ENCODE measurements around the gene RRP8. TPM values are rescaled to one million over a fixed set of nuclear protein-coding genes. Genes with fewer than 3 reads are reported as not detected.

RRP8 gene
- total RNA-seq, 1 donor from 2014 or later: 16.2 TPM

GRCh38 chr11:6584528-6584927 lies 18.9 kb downstream of the RRP8 start:
- Mint-ChIP-seq H3K36me3 (ENCODE audit: unreplicated experiment) (peaks cover 24% of the 10 kb centered on the region), H3K4me3 (ENCODE audit: unreplicated experiment) (no peak overlapping the region), H3K27me3 (ENCODE audit: unreplicated experiment) (no peaks in the 10 kb centered on the region), H3K4me1 (ENCODE audit: low read depth, unreplicated experiment) (peaks cover 3% of the 10 kb centered on the region), H3K9me3 (ENCODE audit: unreplicated experiment) (peaks cover 8% of the 10 kb centered on the region), H3K27ac (ENCODE audit: unreplicated experiment) (no peak overlapping the region)
- no peak for TF ChIP-seq CTCF (IDR thresholded peaks at IDR 0.05; ENCODE audit: partially characterized antibody, unreplicated experiment)
- no peak for DNase-seq

- TF ChIP-seq CTCF (IDR thresholded peaks at IDR 0.05; ENCODE audit: partially characterized antibody, unreplicated experiment): no peak
- peaks cover 3% of the 10 kb centered on the region for H3K4me1 Mint-ChIP-seq (ENCODE audit: low read depth, unreplicated experiment)
Observed at GRCh38 chr11:6583584-6583983, 19.8 kb downstream of the RRP8 start.

GRCh38 chr11:6579681-6580080 lies 23.7 kb downstream of the RRP8 start:
- no peak for TF ChIP-seq CTCF (IDR thresholded peaks at IDR 0.05; ENCODE audit: partially characterized antibody, unreplicated experiment)
- Mint-ChIP-seq H3K4me3 (ENCODE audit: unreplicated experiment) (no peak overlapping the region), H3K36me3 (ENCODE audit: unreplicated experiment) (peaks cover 24% of the 10 kb centered on the region), H3K4me1 (ENCODE audit: low read depth, unreplicated experiment) (peaks cover 1% of the 10 kb centered on the region), H3K27ac (ENCODE audit: unreplicated experiment) (no peak overlapping the region), H3K9me3 (ENCODE audit: unreplicated experiment) (peaks cover 6% of the 10 kb centered on the region), H3K27me3 (ENCODE audit: unreplicated experiment) (no peaks in the 10 kb centered on the region)
- no peak for DNase-seq

More at GRCh38 chr11:6583584-6583983, 19.8 kb downstream of the RRP8 start:
- no peak overlapping the region for H3K4me3 Mint-ChIP-seq (ENCODE audit: unreplicated experiment)
- H3K27me3 Mint-ChIP-seq (ENCODE audit: unreplicated experiment): no peaks in the 10 kb centered on the region
- DNase-seq: no peak
- H3K36me3 Mint-ChIP-seq (ENCODE audit: unreplicated experiment): peaks cover 24% of the 10 kb centered on the region
- H3K27ac Mint-ChIP-seq (ENCODE audit: unreplicated experiment): no peak overlapping the region
- peaks cover 8% of the 10 kb centered on the region for H3K9me3 Mint-ChIP-seq (ENCODE audit: unreplicated experiment)

GRCh38 chr11:6578134-6578533 lies 25.3 kb downstream of the RRP8 start:
- no peaks in the 10 kb centered on the region for H3K27me3 Mint-ChIP-seq (ENCODE audit: unreplicated experiment)
- H3K9me3 Mint-ChIP-seq (ENCODE audit: unreplicated experiment): peaks cover 4% of the 10 kb centered on the region
- H3K4me3 Mint-ChIP-seq (ENCODE audit: unreplicated experiment): no peak overlapping the region
- no peak for DNase-seq
- H3K27ac Mint-ChIP-seq (ENCODE audit: unreplicated experiment): no peak overlapping the region
- H3K36me3 Mint-ChIP-seq (ENCODE audit: unreplicated experiment): peaks cover 11% of the 10 kb centered on the region
- peaks cover 1% of the 10 kb centered on the region for H3K4me1 Mint-ChIP-seq (ENCODE audit: low read depth, unreplicated experiment)
- no peak for TF ChIP-seq CTCF (IDR thresholded peaks at IDR 0.05; ENCODE audit: partially characterized antibody, unreplicated experiment)

- Mint-ChIP-seq H3K27me3 (ENCODE audit: unreplicated experiment) (no peaks in the 10 kb centered on the region), H3K27ac (ENCODE audit: unreplicated experiment) (peak overlapping the region; percentile 41), H3K9me3 (ENCODE audit: unreplicated experiment) (peaks cover 5% of the 10 kb centered on the region), H3K36me3 (ENCODE audit: unreplicated experiment) (peaks cover 6% of the 10 kb centered on the region), H3K4me3 (ENCODE audit: unreplicated experiment) (no peak overlapping the region), H3K4me1 (ENCODE audit: low read depth, unreplicated experiment) (peaks cover 1% of the 10 kb centered on the region)
- no peak for TF ChIP-seq CTCF (IDR thresholded peaks at IDR 0.05; ENCODE audit: partially characterized antibody, unreplicated experiment)
- no peak for DNase-seq
Observed at GRCh38 chr11:6576471-6577373, 26.7 kb downstream of the RRP8 start.

Data from glutamatergic neuron (in vitro differentiated cells).